Endothelial cell (in vitro differentiated cells): ENCODE results near the gene LIFR. TPM values are rescaled to one million over a fixed set of nuclear protein-coding genes. Genes with fewer than 3 reads are reported as not detected.

Source experiments
- DNase-seq: peaks from one replicate; pipeline ENCODE4 v3.0.0; 2021; ENCODE audit warnings: low spot score
- H3K27ac Mint-ChIP-seq: one replicate; pipeline ENCODE4 v1.8.0; 2021; ENCODE audit warnings: mixed read lengths, inconsistent platforms; ENCODE audit not compliant: unreplicated experiment
- H3K27me3 Mint-ChIP-seq: one replicate; pipeline ENCODE4 v1.8.0; 2021; ENCODE audit warnings: mild to moderate bottlenecking, moderate library complexity, mixed read lengths, inconsistent platforms; ENCODE audit not compliant: unreplicated experiment
- H3K36me3 Mint-ChIP-seq: one replicate; pipeline ENCODE4 v1.8.0; 2021; ENCODE audit warnings: mild to moderate bottlenecking, low read depth, mixed read lengths, inconsistent platforms; ENCODE audit not compliant: unreplicated experiment
- H3K4me1 Mint-ChIP-seq: one replicate; pipeline ENCODE4 v1.8.0; 2021; ENCODE audit warnings: mild to moderate bottlenecking, mixed read lengths, inconsistent platforms; ENCODE audit not compliant: unreplicated experiment
- H3K4me3 Mint-ChIP-seq: one replicate; pipeline ENCODE4 v1.8.0; 2021; ENCODE audit warnings: mild to moderate bottlenecking, mixed read lengths, inconsistent platforms; ENCODE audit not compliant: unreplicated experiment
- H3K9me3 Mint-ChIP-seq: one replicate; pipeline ENCODE4 v1.8.0; 2021; ENCODE audit warnings: mixed read lengths, inconsistent platforms; ENCODE audit not compliant: unreplicated experiment
- total RNA-seq: library from RNA; stranded (reverse); fragmentation: NEBNext Ultra II Directional; extraction: Animal tissue kit (Norgen Biotek cat#: 25700); gene quantifications from one replicate; pipeline ENCODE4 v1.2.1, GENCODE V29; 2021; ENCODE audit not compliant: unreplicated experiment
- TF ChIP-seq, protein P1 (sequence below): fragments of 200-600 bp; sonication (generic); IDR thresholded peaks from one replicate; pipeline ENCODE4 v1.5.0; 2021; ENCODE audit warnings: antibody characterized with exemption; ENCODE audit not compliant: unreplicated experiment

LIFR gene
- total RNA-seq, 1 donor from 2014 or later: 96.0 TPM

GRCh38 chr5:38478878-38479277, 77.6 kb downstream of the LIFR start:
- TF ChIP-seq, protein P1, sequence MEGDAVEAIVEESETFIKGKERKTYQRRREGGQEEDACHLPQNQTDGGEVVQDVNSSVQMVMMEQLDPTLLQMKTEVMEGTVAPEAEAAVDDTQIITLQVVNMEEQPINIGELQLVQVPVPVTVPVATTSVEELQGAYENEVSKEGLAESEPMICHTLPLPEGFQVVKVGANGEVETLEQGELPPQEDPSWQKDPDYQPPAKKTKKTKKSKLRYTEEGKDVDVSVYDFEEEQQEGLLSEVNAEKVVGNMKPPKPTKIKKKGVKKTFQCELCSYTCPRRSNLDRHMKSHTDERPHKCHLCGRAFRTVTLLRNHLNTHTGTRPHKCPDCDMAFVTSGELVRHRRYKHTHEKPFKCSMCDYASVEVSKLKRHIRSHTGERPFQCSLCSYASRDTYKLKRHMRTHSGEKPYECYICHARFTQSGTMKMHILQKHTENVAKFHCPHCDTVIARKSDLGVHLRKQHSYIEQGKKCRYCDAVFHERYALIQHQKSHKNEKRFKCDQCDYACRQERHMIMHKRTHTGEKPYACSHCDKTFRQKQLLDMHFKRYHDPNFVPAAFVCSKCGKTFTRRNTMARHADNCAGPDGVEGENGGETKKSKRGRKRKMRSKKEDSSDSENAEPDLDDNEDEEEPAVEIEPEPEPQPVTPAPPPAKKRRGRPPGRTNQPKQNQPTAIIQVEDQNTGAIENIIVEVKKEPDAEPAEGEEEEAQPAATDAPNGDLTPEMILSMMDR: no peak
- H3K9me3 Mint-ChIP-seq: no peaks in the 10 kb centered on the region

GRCh38 chr5:38478166-38478565, 78.3 kb downstream of the LIFR start:
- peaks cover 2% of the 10 kb centered on the region for H3K27me3 Mint-ChIP-seq
- peaks cover 4% of the 10 kb centered on the region for H3K4me1 Mint-ChIP-seq
- TF ChIP-seq, protein P1: no peak
- no peaks in the 10 kb centered on the region for H3K9me3 Mint-ChIP-seq
- DNase-seq: no peak
- no peak overlapping the region for H3K27ac Mint-ChIP-seq
- H3K4me3 Mint-ChIP-seq: no peak overlapping the region
- H3K36me3 Mint-ChIP-seq: peaks cover 12% of the 10 kb centered on the region

More at GRCh38 chr5:38478878-38479277, 77.6 kb downstream of the LIFR start:
- Mint-ChIP-seq H3K36me3 (peaks cover 12% of the 10 kb centered on the region), H3K4me1 (peaks cover under 1% of the 10 kb centered on the region), H3K27me3 (peaks cover 2% of the 10 kb centered on the region), H3K27ac (no peak overlapping the region), H3K4me3 (no peak overlapping the region)
- no peak for DNase-seq

DNA sequence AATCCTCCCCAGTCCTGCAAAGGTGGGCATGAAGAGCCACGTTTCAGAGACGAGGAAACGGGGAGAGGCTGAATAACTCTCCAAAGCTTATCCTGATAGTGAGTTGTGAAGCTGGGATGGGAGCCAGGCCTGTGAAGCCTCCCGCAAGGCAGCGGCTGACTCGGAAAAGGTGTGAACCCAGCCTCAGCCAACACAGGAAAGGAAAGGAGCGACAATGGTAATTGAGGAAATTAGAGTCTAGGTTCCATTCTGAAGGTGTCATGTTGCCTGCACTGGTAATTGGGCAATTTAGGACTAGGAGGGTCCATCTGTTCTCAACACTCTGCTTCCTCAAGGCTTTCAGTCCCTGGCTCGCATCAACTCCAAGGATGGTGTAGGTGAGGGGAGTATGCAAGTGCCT, 83.4 kb downstream of the LIFR start:
- H3K27ac Mint-ChIP-seq: no peak overlapping the region
- TF ChIP-seq, protein P1: no peak
- H3K4me3 Mint-ChIP-seq: no peak overlapping the region
- H3K27me3 Mint-ChIP-seq: no peaks in the 10 kb centered on the region
- peaks cover 15% of the 10 kb centered on the region for H3K4me1 Mint-ChIP-seq
- no peak for DNase-seq
- H3K9me3 Mint-ChIP-seq: no peaks in the 10 kb centered on the region
- H3K36me3 Mint-ChIP-seq: peaks cover 4% of the 10 kb centered on the region

DNA sequence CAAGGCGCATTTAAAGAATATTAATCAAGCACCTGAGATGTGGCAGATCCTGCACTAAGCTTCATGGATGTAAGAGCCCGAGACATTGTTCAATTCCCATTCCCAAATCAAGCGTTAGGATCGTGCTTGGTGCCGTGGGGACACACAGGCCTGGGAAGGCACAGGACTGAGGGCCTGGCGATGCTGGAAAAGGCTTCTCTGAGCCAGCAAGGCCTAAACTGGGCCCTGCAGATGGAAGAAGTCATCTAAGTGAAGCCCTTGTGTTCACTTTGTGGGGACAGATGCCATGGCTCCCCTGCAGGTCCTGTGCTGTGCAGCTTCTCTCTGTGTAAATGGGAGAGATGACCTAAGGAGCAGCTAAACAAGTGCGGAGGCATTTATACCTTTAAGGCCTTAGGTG, 83.9 kb downstream of the LIFR start:
- Mint-ChIP-seq H3K9me3 (no peaks in the 10 kb centered on the region), H3K4me3 (no peak overlapping the region), H3K36me3 (peaks cover 4% of the 10 kb centered on the region), H3K27me3 (no peaks in the 10 kb centered on the region), H3K27ac (no peak overlapping the region), H3K4me1 (peaks cover 18% of the 10 kb centered on the region)
- no peak for DNase-seq
- TF ChIP-seq, protein P1: no peak

- Mint-ChIP-seq H3K27ac (no peak overlapping the region), H3K36me3 (peaks cover 4% of the 10 kb centered on the region), H3K4me3 (no peak overlapping the region), H3K4me1 (peaks cover 18% of the 10 kb centered on the region), H3K27me3 (peaks cover 1% of the 10 kb centered on the region), H3K9me3 (no peaks in the 10 kb centered on the region)
- DNase-seq: no peak
- TF ChIP-seq, protein P1: no peak
Observed at GRCh38 chr5:38471709-38472108, 84.7 kb downstream of the LIFR start.
